Coronary artery (tissue), 2 donors: Measurements from ENCODE around the gene SLC24A3.

Experiments used
- DNase-seq: peaks from one replicate; pipeline ENCODE4 v3.0.0-alpha.2; 2017; ENCODE audit warnings: low spot score
- H3K27ac ChIP-seq, 2 donors: fragments of 200-600 bp; sonication (generic); one replicate each; pipeline ENCODE4 v1.5.1; 2016 to 2019
- H3K4me3 ChIP-seq: fragments of 200-600 bp; sonication (generic); 2 replicates; pipeline ENCODE4 v1.5.1; 2016; ENCODE audit warnings: mild to moderate bottlenecking, moderate library complexity
- TF ChIP-seq, protein P1 (sequence below): fragments of 200-600 bp; sonication (generic); IDR thresholded peaks from one replicate; pipeline ENCODE4 v1.5.1; 2019; ENCODE audit warnings: antibody characterized with exemption

SLC24A3 gene

DNA sequence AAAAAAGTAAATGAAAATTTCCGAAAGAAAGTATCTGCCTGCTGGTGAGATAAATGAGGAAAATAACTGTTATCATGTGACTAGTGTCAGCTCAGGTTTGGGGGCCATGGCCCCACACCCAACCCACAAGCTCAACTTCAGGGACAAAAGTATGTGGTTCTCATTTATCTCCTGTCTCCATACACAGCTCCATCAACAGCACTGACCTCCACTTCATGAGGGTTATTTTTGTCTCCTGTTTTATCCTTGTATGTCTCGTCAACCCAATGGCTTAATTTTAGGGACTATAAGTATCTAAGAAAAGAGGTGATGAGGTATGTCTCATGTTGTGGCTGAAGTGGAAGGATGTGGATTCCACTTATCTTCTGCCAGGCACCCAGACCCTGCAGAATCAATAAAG is 274.0 kb downstream of the SLC24A3 start:
- Histone ChIP-seq H3K27ac (no peak overlapping the region), H3K4me3 (no peak overlapping the region)
- TF ChIP-seq, protein P1, sequence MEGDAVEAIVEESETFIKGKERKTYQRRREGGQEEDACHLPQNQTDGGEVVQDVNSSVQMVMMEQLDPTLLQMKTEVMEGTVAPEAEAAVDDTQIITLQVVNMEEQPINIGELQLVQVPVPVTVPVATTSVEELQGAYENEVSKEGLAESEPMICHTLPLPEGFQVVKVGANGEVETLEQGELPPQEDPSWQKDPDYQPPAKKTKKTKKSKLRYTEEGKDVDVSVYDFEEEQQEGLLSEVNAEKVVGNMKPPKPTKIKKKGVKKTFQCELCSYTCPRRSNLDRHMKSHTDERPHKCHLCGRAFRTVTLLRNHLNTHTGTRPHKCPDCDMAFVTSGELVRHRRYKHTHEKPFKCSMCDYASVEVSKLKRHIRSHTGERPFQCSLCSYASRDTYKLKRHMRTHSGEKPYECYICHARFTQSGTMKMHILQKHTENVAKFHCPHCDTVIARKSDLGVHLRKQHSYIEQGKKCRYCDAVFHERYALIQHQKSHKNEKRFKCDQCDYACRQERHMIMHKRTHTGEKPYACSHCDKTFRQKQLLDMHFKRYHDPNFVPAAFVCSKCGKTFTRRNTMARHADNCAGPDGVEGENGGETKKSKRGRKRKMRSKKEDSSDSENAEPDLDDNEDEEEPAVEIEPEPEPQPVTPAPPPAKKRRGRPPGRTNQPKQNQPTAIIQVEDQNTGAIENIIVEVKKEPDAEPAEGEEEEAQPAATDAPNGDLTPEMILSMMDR: no peak
- DNase-seq: no peak

DNA sequence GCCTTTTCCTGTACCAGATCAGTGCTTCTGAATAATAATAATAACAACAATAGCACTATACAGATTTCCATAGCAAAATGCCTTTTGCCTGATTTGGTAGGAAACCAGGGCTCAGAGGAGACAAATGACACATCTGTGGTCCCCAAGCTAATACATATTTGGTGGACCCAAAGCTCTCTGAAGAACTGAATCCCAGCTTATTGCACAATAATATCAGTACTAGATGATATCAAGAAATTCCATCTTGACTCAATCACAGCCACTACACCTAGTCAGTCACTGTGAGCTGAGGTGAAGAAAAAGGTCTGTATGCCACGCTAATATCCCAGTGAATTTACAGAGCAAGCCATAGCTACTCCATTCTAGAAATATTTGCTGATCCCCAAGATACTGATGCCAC is 275.0 kb downstream of the SLC24A3 start:
- no peak overlapping the region for H3K4me3 ChIP-seq
- TF ChIP-seq, protein P1: no peak

DNA sequence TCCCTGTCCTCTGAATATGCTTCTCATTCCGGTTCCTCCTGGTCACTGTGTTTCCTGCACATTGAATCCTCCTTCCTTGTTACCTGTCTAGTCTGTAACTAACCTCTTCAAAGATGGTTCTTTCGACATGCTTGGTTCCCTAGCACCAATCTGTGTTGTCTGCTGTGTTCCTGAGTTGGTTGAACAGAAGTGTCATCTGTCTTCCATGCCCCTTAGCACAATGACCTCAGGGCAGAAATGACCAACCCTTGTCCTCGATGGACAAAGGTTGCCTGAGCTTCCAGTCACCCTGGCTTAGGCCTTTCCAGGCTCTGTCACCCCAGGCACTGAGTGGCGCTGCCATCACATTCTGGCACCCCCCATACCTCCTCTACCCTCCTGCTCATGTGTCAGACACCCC is 278.8 kb downstream of the SLC24A3 start:
- H3K4me3 ChIP-seq: no peak overlapping the region
- TF ChIP-seq, protein P1: no peak
- H3K27ac ChIP-seq: peak overlapping the region in 1 of 2 donors; percentile 66
- DNase-seq: no peak

More for the DNA sequence above, 275.0 kb downstream of the SLC24A3 start:
- DNase-seq: no peak
- H3K27ac ChIP-seq: no peak overlapping the region

DNA sequence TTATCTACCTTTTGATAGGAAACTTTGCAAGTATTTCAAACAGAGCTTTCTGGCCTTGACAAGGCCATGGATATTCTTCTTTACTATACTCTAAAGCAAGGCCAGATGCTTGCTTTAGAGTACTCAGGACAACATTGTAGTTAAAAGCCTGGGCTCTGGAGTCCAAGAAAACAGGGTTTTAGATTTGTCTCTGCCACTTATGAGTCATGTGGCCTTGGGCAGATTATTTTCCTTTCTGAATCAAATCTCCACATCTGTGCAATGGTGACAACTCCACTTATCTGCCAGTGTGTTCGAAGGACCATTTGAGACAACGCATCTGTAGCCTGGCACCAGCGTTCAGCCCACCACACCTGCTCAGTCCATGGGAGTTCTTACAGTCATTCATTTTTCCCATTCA is 279.7 kb downstream of the SLC24A3 start:
- H3K4me3 ChIP-seq: no peak overlapping the region
- peak overlapping the region; percentile 13 to 66 for H3K27ac ChIP-seq
- TF ChIP-seq, protein P1: no peak
- no peak for DNase-seq

DNA sequence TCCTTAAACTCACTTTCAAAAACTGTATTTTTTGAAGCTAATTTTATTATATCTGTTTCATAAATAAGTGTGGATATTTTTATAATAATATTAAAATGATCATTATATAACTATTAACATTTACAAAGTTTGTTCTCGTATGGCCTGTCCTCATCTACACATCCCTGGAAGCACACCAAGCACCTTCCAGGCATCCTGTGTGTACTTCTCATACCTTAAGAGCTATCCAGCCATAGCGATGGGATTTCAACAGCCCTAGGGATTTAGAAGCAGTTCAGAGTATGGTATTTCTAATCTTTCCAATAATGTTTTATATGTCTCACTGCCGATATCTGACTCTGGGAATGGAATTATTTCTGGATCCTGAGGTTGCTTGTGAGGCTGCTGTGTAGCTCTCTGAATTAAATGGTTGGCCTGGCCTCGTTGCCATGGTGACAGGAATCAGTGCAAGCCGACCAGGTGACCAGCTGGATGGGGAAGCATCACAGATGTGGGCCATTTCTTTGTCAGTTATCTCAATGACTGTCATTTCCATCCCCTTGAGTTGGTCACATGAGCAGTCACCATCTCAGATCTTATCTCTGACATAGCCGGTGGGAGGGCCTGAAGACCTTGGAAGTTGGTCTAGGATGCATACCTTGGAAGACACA is 280.4 kb downstream of the SLC24A3 start:
- DNase-seq: no peak

DNA sequence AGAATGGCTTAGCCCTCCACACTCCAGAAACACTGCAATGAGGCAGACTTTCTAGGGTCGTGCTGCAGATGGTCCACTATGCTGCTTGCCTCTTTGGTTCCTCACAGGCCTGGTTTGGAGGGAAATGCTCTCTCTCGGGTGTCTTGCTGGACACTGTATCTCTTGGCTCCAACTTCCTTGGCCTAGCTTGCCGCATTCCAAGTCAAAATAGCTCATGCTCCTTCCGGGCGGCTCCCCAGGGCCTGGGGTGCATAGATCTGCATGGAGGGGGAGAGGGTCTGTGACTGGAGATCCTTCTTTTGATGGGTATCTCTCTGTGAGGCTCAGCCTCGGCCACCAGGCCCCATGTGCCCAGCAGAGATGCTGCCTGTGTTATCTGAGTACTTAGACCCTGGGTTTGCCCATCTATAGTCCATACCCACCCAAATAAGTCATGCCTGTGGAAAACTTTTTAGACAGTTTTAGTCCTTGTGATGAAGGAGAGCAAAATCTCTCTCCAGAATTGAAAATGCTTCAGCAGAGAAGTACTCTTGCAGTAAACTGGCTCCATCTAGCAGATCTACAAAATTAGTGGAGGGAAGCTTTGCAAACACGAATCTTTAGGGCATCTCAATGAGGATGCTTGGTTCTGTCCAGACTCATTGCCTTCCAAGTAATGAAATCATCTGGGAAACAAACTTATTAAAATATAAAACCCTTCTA is 281.5 kb downstream of the SLC24A3 start:
- no peak overlapping the region for H3K4me3 ChIP-seq
- H3K27ac ChIP-seq: peak overlapping the region; percentile 52 to 85
- DNase-seq: no peak
- TF ChIP-seq, protein P1: no peak

More for the DNA sequence above, 280.4 kb downstream of the SLC24A3 start:
- Histone ChIP-seq H3K27ac (peak overlapping the region; percentile 52 to 85), H3K4me3 (no peak overlapping the region)
- TF ChIP-seq, protein P1: no peak
